ENCODE data around the gene CACNA2D3.

Gene CACNA2D3

GRCh38 chr3:54326951-54327350, 204.6 kb downstream of the CACNA2D3 start:
- TF ChIP-seq ZFX (IDR thresholded peaks at IDR 0.05; ENCODE audit: borderline replicate concordance) (no peak), CTCF (IDR thresholded peaks at IDR 0.05) (no peak)
- no peak overlapping the region for H3K27ac ChIP-seq

- no peak overlapping the region for H3K27ac ChIP-seq
- TF ChIP-seq ZFX (IDR thresholded peaks at IDR 0.05; ENCODE audit: borderline replicate concordance) (no peak), CTCF (IDR thresholded peaks at IDR 0.05) (no peak)
Measured at GRCh38 chr3:54331341-54331740, 209.0 kb downstream of the CACNA2D3 start.

GRCh38 chr3:54337846-54338245, 215.5 kb downstream of the CACNA2D3 start:
- no peak overlapping the region for H3K27ac ChIP-seq
- TF ChIP-seq ZFX (IDR thresholded peaks at IDR 0.05; ENCODE audit: borderline replicate concordance) (no peak), CTCF (IDR thresholded peaks at IDR 0.05) (no peak)

GRCh38 chr3:54339608-54340007, 217.3 kb downstream of the CACNA2D3 start:
- TF ChIP-seq ZFX (IDR thresholded peaks at IDR 0.05; ENCODE audit: borderline replicate concordance): no peak
- no peak for TF ChIP-seq CTCF (IDR thresholded peaks at IDR 0.05)
- no peak overlapping the region for H3K27ac ChIP-seq

- no peak overlapping the region for H3K27ac ChIP-seq
- TF ChIP-seq CTCF (IDR thresholded peaks at IDR 0.05) (no peak), ZFX (IDR thresholded peaks at IDR 0.05; ENCODE audit: borderline replicate concordance) (no peak)
Measured at GRCh38 chr3:54341811-54342210, 219.5 kb downstream of the CACNA2D3 start.

GRCh38 chr3:54342676-54343075, 220.3 kb downstream of the CACNA2D3 start:
- TF ChIP-seq ZFX (IDR thresholded peaks at IDR 0.05; ENCODE audit: borderline replicate concordance) (no peak), CTCF (IDR thresholded peaks at IDR 0.05) (no peak)
- H3K27ac ChIP-seq: no peak overlapping the region

- no peak overlapping the region for H3K27ac ChIP-seq
- TF ChIP-seq ZFX (IDR thresholded peaks at IDR 0.05; ENCODE audit: borderline replicate concordance) (no peak), CTCF (IDR thresholded peaks at IDR 0.05) (no peak)
Measured at GRCh38 chr3:54343495-54343894, 221.1 kb downstream of the CACNA2D3 start.
